Memory B cell (primary cell): ENCODE results near the gene TACO1.
A peak's percentile ranks its signal among the peaks of the same experiment; 100 is the strongest.

Experiments
- ATAC-seq: fragments of 150-1000 bp; cut with Tn5 transposase; 2 replicates; pipeline ENCODE4 v1.10.0; 2021; ENCODE audit warnings: low read depth, mild to moderate bottlenecking, moderate library complexity
- DNase-seq, 2 donors: peaks; one replicate each; pipeline ENCODE4 v3.0.0; 2022; ENCODE audit warnings: low spot score in 2 of 2
- H3K27ac Mint-ChIP-seq: one replicate; pipeline ENCODE4 v1.8.0; 2022; ENCODE audit warnings: mild to moderate bottlenecking, moderate library complexity, mixed read lengths
- H3K27me3 Mint-ChIP-seq: one replicate; pipeline ENCODE4 v1.8.0; 2022; ENCODE audit warnings: mixed read lengths
- H3K36me3 Mint-ChIP-seq: one replicate; pipeline ENCODE4 v1.8.0; 2022; ENCODE audit warnings: mild to moderate bottlenecking, mixed read lengths
- H3K4me1 Mint-ChIP-seq: one replicate; pipeline ENCODE4 v1.8.0; 2022; ENCODE audit warnings: mixed read lengths
- H3K4me3 Mint-ChIP-seq: one replicate; pipeline ENCODE4 v1.8.0; 2022; ENCODE audit warnings: mild to moderate bottlenecking, moderate library complexity, mixed read lengths
- H3K9me3 Mint-ChIP-seq: one replicate; pipeline ENCODE4 v1.8.0; 2022; ENCODE audit warnings: mixed read lengths

The TACO1 gene

GRCh38 chr17:63639125-63639524 lies 38.4 kb downstream of the TACO1 start:
- no peak for ATAC-seq
- H3K4me3 Mint-ChIP-seq = no peak overlapping the region
- no peaks in the 10 kb centered on the region for H3K9me3 Mint-ChIP-seq
- no peak for DNase-seq
- H3K27ac Mint-ChIP-seq = peak overlapping the region; percentile 12
- H3K36me3 Mint-ChIP-seq = peaks cover 16% of the 10 kb centered on the region
- peaks cover 9% of the 10 kb centered on the region for H3K4me1 Mint-ChIP-seq
- H3K27me3 Mint-ChIP-seq = no peaks in the 10 kb centered on the region

GRCh38 chr17:63640038-63640437 lies 39.3 kb downstream of the TACO1 start:
- Mint-ChIP-seq H3K27ac (no peak overlapping the region), H3K36me3 (peaks cover 14% of the 10 kb centered on the region), H3K27me3 (no peaks in the 10 kb centered on the region), H3K4me3 (no peak overlapping the region), H3K4me1 (peaks cover 14% of the 10 kb centered on the region), H3K9me3 (no peaks in the 10 kb centered on the region)
- DNase-seq (no peak), ATAC-seq (no peak)

GRCh38 chr17:63641692-63642448 lies 41.2 kb downstream of the TACO1 start:
- Mint-ChIP-seq H3K27ac (peak overlapping the region; percentile 82), H3K9me3 (no peaks in the 10 kb centered on the region), H3K4me3 (no peak overlapping the region), H3K4me1 (peaks cover 28% of the 10 kb centered on the region), H3K27me3 (no peaks in the 10 kb centered on the region), H3K36me3 (peaks cover 4% of the 10 kb centered on the region)
- DNase-seq = no peak
- no peak for ATAC-seq

GRCh38 chr17:63644846-63645245 lies 44.2 kb downstream of the TACO1 start:
- ATAC-seq = no peak
- Mint-ChIP-seq H3K27me3 (no peaks in the 10 kb centered on the region), H3K27ac (peak overlapping the region; percentile 7), H3K4me3 (no peak overlapping the region), H3K36me3 (no peaks in the 10 kb centered on the region), H3K4me1 (peaks cover 26% of the 10 kb centered on the region), H3K9me3 (no peaks in the 10 kb centered on the region)
- no peak for DNase-seq

- H3K27me3 Mint-ChIP-seq = no peaks in the 10 kb centered on the region
- ATAC-seq (peak; percentile 79), DNase-seq (peak in 1 of 2 donors; percentile 33)
- H3K9me3 Mint-ChIP-seq = no peaks in the 10 kb centered on the region
- H3K36me3 Mint-ChIP-seq = no peaks in the 10 kb centered on the region
- no peak overlapping the region for H3K4me3 Mint-ChIP-seq
- H3K4me1 Mint-ChIP-seq = peaks cover 26% of the 10 kb centered on the region
- H3K27ac Mint-ChIP-seq = peak overlapping the region; percentile 7
Measured at GRCh38 chr17:63645775-63646487, 45.2 kb downstream of the TACO1 start.

- H3K27ac Mint-ChIP-seq = peak overlapping the region; percentile 7
- peak; percentile 95 for ATAC-seq
- no peaks in the 10 kb centered on the region for H3K9me3 Mint-ChIP-seq
- H3K4me1 Mint-ChIP-seq = peaks cover 26% of the 10 kb centered on the region
- peak in 1 of 2 donors; percentile 31 for DNase-seq
- no peaks in the 10 kb centered on the region for H3K36me3 Mint-ChIP-seq
- H3K4me3 Mint-ChIP-seq = no peak overlapping the region
- no peaks in the 10 kb centered on the region for H3K27me3 Mint-ChIP-seq
Measured at GRCh38 chr17:63646488-63646806, 45.8 kb downstream of the TACO1 start.

GRCh38 chr17:63647065-63647725 lies 46.5 kb downstream of the TACO1 start:
- DNase-seq (no peak), ATAC-seq (no peak)
- no peaks in the 10 kb centered on the region for H3K9me3 Mint-ChIP-seq
- H3K27me3 Mint-ChIP-seq = no peaks in the 10 kb centered on the region
- no peak overlapping the region for H3K4me3 Mint-ChIP-seq
- peak overlapping the region; percentile 7 for H3K27ac Mint-ChIP-seq
- H3K36me3 Mint-ChIP-seq = peaks cover 3% of the 10 kb centered on the region
- H3K4me1 Mint-ChIP-seq = peaks cover 24% of the 10 kb centered on the region

GRCh38 chr17:63647936-63648335 lies 47.2 kb downstream of the TACO1 start:
- no peak for DNase-seq

GRCh38 chr17:63649813-63650212 lies 49.1 kb downstream of the TACO1 start:
- peaks cover 11% of the 10 kb centered on the region for H3K36me3 Mint-ChIP-seq
- no peaks in the 10 kb centered on the region for H3K27me3 Mint-ChIP-seq
- ATAC-seq = no peak
- H3K27ac Mint-ChIP-seq = no peak overlapping the region
- no peak for DNase-seq
- H3K9me3 Mint-ChIP-seq = no peaks in the 10 kb centered on the region
- H3K4me1 Mint-ChIP-seq = peaks cover 22% of the 10 kb centered on the region
- H3K4me3 Mint-ChIP-seq = no peak overlapping the region

More at GRCh38 chr17:63647936-63648335, 47.2 kb downstream of the TACO1 start:
- Mint-ChIP-seq H3K27ac (no peak overlapping the region), H3K4me1 (peaks cover 25% of the 10 kb centered on the region), H3K9me3 (no peaks in the 10 kb centered on the region), H3K4me3 (no peak overlapping the region), H3K27me3 (no peaks in the 10 kb centered on the region), H3K36me3 (peaks cover 6% of the 10 kb centered on the region)
- no peak for ATAC-seq

- peak overlapping the region; percentile 21 for H3K27ac Mint-ChIP-seq
- peaks cover 15% of the 10 kb centered on the region for H3K36me3 Mint-ChIP-seq
- ATAC-seq (no peak), DNase-seq (no peak)
- H3K4me1 Mint-ChIP-seq = peaks cover 8% of the 10 kb centered on the region
- no peaks in the 10 kb centered on the region for H3K27me3 Mint-ChIP-seq
- H3K9me3 Mint-ChIP-seq = no peaks in the 10 kb centered on the region
- H3K4me3 Mint-ChIP-seq = no peak overlapping the region
Measured at GRCh38 chr17:63652106-63652505, 51.4 kb downstream of the TACO1 start.

- DNase-seq (no peak), ATAC-seq (no peak)
- no peaks in the 10 kb centered on the region for H3K9me3 Mint-ChIP-seq
- H3K36me3 Mint-ChIP-seq = peaks cover 18% of the 10 kb centered on the region
- no peak overlapping the region for H3K4me3 Mint-ChIP-seq
- peak overlapping the region; percentile 21 for H3K27ac Mint-ChIP-seq
- peaks cover 7% of the 10 kb centered on the region for H3K4me1 Mint-ChIP-seq
- no peaks in the 10 kb centered on the region for H3K27me3 Mint-ChIP-seq
Measured at GRCh38 chr17:63653050-63653449, 52.4 kb downstream of the TACO1 start.

- Mint-ChIP-seq H3K9me3 (no peaks in the 10 kb centered on the region), H3K27me3 (no peaks in the 10 kb centered on the region), H3K36me3 (peaks cover 28% of the 10 kb centered on the region), H3K27ac (no peak overlapping the region), H3K4me1 (peaks cover 4% of the 10 kb centered on the region), H3K4me3 (no peak overlapping the region)
- ATAC-seq = no peak
- no peak for DNase-seq
Measured at GRCh38 chr17:63657786-63658185, 57.1 kb downstream of the TACO1 start.
